HepG2 (cell line): Measurements from ENCODE around the gene TMEM214. TPM values are rescaled to one million over a fixed set of nuclear protein-coding genes. Genes with fewer than 3 reads are reported as not detected.

Experiments used
- BCLAF1 ChIP-seq: fragments of 450-650 bp; IDR thresholded peaks from 2 replicates; pipeline ENCODE4 v1.6.1; 2017; ENCODE audit warnings: mild to moderate bottlenecking
- CHCHD3 ChIP-seq: sonication (generic); formaldehyde crosslinking; IDR thresholded peaks from 2 replicates; pipeline ENCODE4 v1.8.0; 2022; ENCODE audit warnings: mild to moderate bottlenecking, missing genetic modification reagents, moderate library complexity
- FOXK2 ChIP-seq: fragments of 450-650 bp; IDR thresholded peaks from 2 replicates; pipeline ENCODE4 v1.6.1; 2016
- KAT7 ChIP-seq: IDR thresholded peaks from 2 replicates; pipeline ENCODE4 v1.6.1; 2018; ENCODE audit warnings: borderline replicate concordance, missing compliant biosample characterization
- NFIB ChIP-seq: sonication (generic); formaldehyde crosslinking; IDR thresholded peaks from 2 replicates; pipeline ENCODE4 v1.9.0; 2021; ENCODE audit warnings: missing genetic modification reagents, mild to moderate bottlenecking, borderline replicate concordance
- PHF21A ChIP-seq: sonication (generic); formaldehyde crosslinking; IDR thresholded peaks from 2 replicates; pipeline ENCODE4 v1.5.0; 2020; ENCODE audit warnings: mild to moderate bottlenecking, missing genetic modification reagents
- PITX1 ChIP-seq: sonication (generic); formaldehyde crosslinking; IDR thresholded peaks from 2 replicates; pipeline ENCODE4 v1.5.1; 2020; ENCODE audit warnings: mild to moderate bottlenecking, missing genetic modification reagents
- RBFOX2 ChIP-seq: fragments of 200-400 bp; formaldehyde crosslinking; IDR thresholded peaks from 2 replicates; pipeline ENCODE4 v1.6.1; 2017; ENCODE audit warnings: low read depth, mild to moderate bottlenecking, low read length
- SP2 ChIP-seq: sonication (generic); formaldehyde crosslinking; IDR thresholded peaks from 2 replicates; pipeline ENCODE4 v1.5.1; 2020; ENCODE audit warnings: mild to moderate bottlenecking, missing genetic modification reagents
- TRIM24 ChIP-seq: sonication (generic); formaldehyde crosslinking; IDR thresholded peaks from 2 replicates; pipeline ENCODE4 v1.8.0; 2022; ENCODE audit warnings: mild to moderate bottlenecking, missing genetic modification reagents
- ZNF841 ChIP-seq: sonication (generic); formaldehyde crosslinking; IDR thresholded peaks from 2 replicates; pipeline ENCODE4 v1.8.1; 2023; ENCODE audit warnings: missing genetic modification reagents, borderline replicate concordance
- polyA plus RNA-seq, 8 experiments: library from polyadenylated mRNA; depleted of rRNA in 3 of 8; stranded (reverse) in 7 of 8; unstranded in 1 of 8; fragments of >200 nt; fragmentation: Illumina TruSeq in 4 of 8; extraction: Trizol in 4 of 8; gene quantifications; 2 replicates each; pipeline versions ENCODE4 v1.2.1 to v1.2.3, GENCODE V29; 2011 to 2016; ENCODE audit warnings: low read depth in 4 of 8, missing spikeins in 1 of 8, mixed read lengths in 1 of 8; ENCODE audit not compliant: insufficient read depth in 1 of 8
- total RNA-seq, 5 experiments: library from RNA; depleted of rRNA; stranded (reverse); fragments of >200 nt; fragmentation: Illumina TruSeq; extraction: Trizol; gene quantifications; 2 replicates each; pipeline ENCODE4 v1.2.3, GENCODE V29; 2016; ENCODE audit warnings: low read depth in 1 of 5
- TF ChIP-seq, protein P1 (sequence below): sonication (generic); formaldehyde crosslinking; IDR thresholded peaks from 2 replicates; pipeline ENCODE4 v1.4.0; 2020; ENCODE audit warnings: missing genetic modification reagents; ENCODE audit errors: not compliant biosample characterization
- TF ChIP-seq, protein P2 (sequence below): sonication (generic); IDR thresholded peaks from 2 replicates; pipeline ENCODE4 v1.6.1; 2016; ENCODE audit warnings: low read depth, borderline replicate concordance
- TF ChIP-seq, protein P3 (sequence below): sonication (generic); formaldehyde crosslinking; IDR thresholded peaks from 2 replicates; pipeline ENCODE4 v1.4.0; 2020; ENCODE audit warnings: missing genetic modification reagents, borderline replicate concordance
- TF ChIP-seq, protein P4 (sequence below), 2 experiments: sonication (generic) in 1 of 2; formaldehyde crosslinking in 1 of 2; IDR thresholded peaks; 2 replicates each; pipeline versions ENCODE4 v1.4.0 to v1.6.1; 2018 to 2020; ENCODE audit warnings: missing genetic modification reagents in 2 of 2, borderline replicate concordance in 1 of 2, low read depth in 1 of 2, mild to moderate bottlenecking in 1 of 2, missing biosample characterization in 1 of 2

The TMEM214 gene
- total and polyA plus RNA-seq, 2 of the 13 experiments (the other 11 are each of a cell fraction or from before 2014, with no cell fraction given): 58.3 to 132 TPM

GRCh38 chr2:27050996-27051901 is 18.5 kb downstream of the TMEM214 start, which contains the start of gene AGBL5 (continued):
- TF ChIP-seq KAT7: peak; percentile 86
- peak; percentile 79 for TF ChIP-seq PHF21A (CRISPR knock-in tag)
- TF ChIP-seq, protein P1, sequence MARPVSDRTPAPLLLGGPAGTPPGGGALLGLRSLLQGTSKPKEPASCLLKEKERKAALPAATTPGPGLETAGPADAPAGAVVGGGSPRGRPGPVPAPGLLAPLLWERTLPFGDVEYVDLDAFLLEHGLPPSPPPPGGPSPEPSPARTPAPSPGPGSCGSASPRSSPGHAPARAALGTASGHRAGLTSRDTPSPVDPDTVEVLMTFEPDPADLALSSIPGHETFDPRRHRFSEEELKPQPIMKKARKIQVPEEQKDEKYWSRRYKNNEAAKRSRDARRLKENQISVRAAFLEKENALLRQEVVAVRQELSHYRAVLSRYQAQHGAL (CRISPR knock-in tag): peak; percentile 87
- 0 out of 2 replicates have a peak, but pooled peaks have one; percentile 44 for TF ChIP-seq NFIB (CRISPR knock-in tag)
- TF ChIP-seq, protein P2, sequence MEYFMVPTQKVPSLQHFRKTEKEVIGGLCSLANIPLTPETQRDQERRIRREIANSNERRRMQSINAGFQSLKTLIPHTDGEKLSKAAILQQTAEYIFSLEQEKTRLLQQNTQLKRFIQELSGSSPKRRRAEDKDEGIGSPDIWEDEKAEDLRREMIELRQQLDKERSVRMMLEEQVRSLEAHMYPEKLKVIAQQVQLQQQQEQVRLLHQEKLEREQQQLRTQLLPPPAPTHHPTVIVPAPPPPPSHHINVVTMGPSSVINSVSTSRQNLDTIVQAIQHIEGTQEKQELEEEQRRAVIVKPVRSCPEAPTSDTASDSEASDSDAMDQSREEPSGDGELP: peak; percentile 45; the same call in 1 of the 2 replicates
- TF ChIP-seq TRIM24: no peak
- TF ChIP-seq, protein P3, sequence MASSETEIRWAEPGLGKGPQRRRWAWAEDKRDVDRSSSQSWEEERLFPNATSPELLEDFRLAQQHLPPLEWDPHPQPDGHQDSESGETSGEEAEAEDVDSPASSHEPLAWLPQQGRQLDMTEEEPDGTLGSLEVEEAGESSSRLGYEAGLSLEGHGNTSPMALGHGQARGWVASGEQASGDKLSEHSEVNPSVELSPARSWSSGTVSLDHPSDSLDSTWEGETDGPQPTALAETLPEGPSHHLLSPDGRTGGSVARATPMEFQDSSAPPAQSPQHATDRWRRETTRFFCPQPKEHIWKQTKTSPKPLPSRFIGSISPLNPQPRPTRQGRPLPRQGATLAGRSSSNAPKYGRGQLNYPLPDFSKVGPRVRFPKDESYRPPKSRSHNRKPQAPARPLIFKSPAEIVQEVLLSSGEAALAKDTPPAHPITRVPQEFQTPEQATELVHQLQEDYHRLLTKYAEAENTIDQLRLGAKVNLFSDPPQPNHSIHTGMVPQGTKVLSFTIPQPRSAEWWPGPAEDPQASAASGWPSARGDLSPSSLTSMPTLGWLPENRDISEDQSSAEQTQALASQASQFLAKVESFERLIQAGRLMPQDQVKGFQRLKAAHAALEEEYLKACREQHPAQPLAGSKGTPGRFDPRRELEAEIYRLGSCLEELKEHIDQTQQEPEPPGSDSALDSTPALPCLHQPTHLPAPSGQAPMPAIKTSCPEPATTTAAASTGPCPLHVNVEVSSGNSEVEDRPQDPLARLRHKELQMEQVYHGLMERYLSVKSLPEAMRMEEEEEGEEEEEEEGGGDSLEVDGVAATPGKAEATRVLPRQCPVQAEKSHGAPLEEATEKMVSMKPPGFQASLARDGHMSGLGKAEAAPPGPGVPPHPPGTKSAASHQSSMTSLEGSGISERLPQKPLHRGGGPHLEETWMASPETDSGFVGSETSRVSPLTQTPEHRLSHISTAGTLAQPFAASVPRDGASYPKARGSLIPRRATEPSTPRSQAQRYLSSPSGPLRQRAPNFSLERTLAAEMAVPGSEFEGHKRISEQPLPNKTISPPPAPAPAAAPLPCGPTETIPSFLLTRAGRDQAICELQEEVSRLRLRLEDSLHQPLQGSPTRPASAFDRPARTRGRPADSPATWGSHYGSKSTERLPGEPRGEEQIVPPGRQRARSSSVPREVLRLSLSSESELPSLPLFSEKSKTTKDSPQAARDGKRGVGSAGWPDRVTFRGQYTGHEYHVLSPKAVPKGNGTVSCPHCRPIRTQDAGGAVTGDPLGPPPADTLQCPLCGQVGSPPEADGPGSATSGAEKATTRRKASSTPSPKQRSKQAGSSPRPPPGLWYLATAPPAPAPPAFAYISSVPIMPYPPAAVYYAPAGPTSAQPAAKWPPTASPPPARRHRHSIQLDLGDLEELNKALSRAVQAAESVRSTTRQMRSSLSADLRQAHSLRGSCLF: peak; percentile 94; the same call in 1 of the 2 replicates
- peak; percentile 8; the same call in 1 of the 2 replicates for TF ChIP-seq SP2 (CRISPR knock-in tag)
- TF ChIP-seq ZNF841 (CRISPR knock-in tag): 0 out of 2 replicates have a peak, but pooled peaks have one; percentile 73
- TF ChIP-seq FOXK2: no peak
- peak; percentile 97 for TF ChIP-seq PITX1 (CRISPR knock-in tag)
- peak; percentile 83 for TF ChIP-seq RBFOX2
- TF ChIP-seq CHCHD3: 0 out of 2 replicates have a peak, but pooled peaks have one; percentile 75
- TF ChIP-seq BCLAF1: no peak
- TF ChIP-seq, protein P4, sequence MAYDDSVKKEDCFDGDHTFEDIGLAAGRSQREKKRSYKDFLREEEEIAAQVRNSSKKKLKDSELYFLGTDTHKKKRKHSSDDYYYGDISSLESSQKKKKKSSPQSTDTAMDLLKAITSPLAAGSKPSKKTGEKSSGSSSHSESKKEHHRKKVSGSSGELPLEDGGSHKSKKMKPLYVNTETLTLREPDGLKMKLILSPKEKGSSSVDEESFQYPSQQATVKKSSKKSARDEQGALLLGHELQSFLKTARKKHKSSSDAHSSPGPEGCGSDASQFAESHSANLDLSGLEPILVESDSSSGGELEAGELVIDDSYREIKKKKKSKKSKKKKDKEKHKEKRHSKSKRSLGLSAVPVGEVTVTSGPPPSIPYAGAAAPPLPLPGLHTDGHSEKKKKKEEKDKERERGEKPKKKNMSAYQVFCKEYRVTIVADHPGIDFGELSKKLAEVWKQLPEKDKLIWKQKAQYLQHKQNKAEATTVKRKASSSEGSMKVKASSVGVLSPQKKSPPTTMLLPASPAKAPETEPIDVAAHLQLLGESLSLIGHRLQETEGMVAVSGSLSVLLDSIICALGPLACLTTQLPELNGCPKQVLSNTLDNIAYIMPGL (CRISPR knock-in tag; IDR thresholded peaks at IDR 0.05; ENCODE audit: borderline replicate concordance in 1 of 2, low read depth in 1 of 2): peak; percentile 81 to 95
